Measurements from ENCODE around the gene GPR18. TPM values are rescaled to one million over a fixed set of nuclear protein-coding genes. Genes with fewer than 3 reads are reported as not detected.

Gene GPR18
- total and polyA plus RNA-seq, 9 donors = 0.04 to 0.24 (median 0.17) TPM; not detected in 4

Other genes starting within 250 kb of the GPR18 start
- 46.3 TPM for gene UBAC2, start 57.5 kb downstream of the GPR18 start, total RNA-seq
- 10 to 100 TPM; 77.3 to 92.6 (median 84.9) TPM for gene UBAC2, start 57.5 kb downstream of the GPR18 start, polyA plus RNA-seq (ENCODE audit: insufficient read depth in 1 of 8, insufficient read length in 8 of 8, low replicate concordance in 1 of 8)
- 1.8 TPM for gene GPR183, start 49.0 kb upstream of the GPR18 start, total RNA-seq
- gene GPR183, start 49.0 kb upstream of the GPR18 start, polyA plus RNA-seq (ENCODE audit: insufficient read depth in 1 of 8, insufficient read length in 8 of 8, low replicate concordance in 1 of 8) = 1 to 10 TPM; 1.4 to 3.0 (median 2.0) TPM
- gene TM9SF2, start 243.1 kb upstream of the GPR18 start, total RNA-seq = 86.8 TPM
- 10 to 100 TPM; 71.7 to 97.1 (median 76.7) TPM for gene TM9SF2, start 243.1 kb upstream of the GPR18 start, polyA plus RNA-seq (ENCODE audit: insufficient read depth in 1 of 8, insufficient read length in 8 of 8, low replicate concordance in 1 of 8)